Measurements from ENCODE around the gene FGFR2.

DNA sequence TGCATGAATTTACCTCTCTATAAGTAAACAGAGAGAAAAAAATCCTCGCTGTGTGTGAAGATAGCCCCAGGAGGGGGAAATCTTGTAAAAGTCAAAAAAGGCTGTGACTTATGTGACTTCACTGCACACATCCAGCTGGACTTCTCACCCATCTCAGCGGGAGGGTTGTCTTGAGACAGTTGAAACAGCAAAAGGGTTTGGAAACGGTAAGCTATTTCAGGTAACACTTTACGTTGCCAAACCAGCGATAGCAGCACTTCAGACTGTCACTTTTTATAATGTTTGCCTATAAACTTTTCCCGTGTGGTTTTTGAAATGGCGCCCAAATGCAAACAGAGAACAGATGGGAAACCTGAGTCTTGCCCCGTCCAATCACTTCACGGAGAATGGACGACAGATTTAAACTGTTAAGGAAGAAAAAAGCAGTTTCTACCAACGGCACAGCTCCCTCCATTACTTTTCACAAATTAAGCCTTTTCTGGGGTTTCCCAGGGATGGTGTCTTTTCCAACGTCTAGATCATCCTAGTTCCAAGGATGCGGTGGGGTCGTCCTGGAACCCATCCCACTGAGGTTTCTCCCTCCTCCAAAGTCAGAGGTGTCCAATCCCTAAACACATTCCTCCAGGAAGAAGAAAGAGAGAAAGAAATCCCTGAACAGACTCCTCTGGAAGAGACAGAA is 25.2 kb downstream of the FGFR2 start:
- TF ChIP-seq, protein P1, sequence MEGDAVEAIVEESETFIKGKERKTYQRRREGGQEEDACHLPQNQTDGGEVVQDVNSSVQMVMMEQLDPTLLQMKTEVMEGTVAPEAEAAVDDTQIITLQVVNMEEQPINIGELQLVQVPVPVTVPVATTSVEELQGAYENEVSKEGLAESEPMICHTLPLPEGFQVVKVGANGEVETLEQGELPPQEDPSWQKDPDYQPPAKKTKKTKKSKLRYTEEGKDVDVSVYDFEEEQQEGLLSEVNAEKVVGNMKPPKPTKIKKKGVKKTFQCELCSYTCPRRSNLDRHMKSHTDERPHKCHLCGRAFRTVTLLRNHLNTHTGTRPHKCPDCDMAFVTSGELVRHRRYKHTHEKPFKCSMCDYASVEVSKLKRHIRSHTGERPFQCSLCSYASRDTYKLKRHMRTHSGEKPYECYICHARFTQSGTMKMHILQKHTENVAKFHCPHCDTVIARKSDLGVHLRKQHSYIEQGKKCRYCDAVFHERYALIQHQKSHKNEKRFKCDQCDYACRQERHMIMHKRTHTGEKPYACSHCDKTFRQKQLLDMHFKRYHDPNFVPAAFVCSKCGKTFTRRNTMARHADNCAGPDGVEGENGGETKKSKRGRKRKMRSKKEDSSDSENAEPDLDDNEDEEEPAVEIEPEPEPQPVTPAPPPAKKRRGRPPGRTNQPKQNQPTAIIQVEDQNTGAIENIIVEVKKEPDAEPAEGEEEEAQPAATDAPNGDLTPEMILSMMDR (IDR thresholded peaks at IDR 0.05), result no peak
- TF ChIP-seq POLR2A (IDR thresholded peaks at IDR 0.05), result no peak
